Measurements from ENCODE around the gene FAM78B.
A peak's percentile ranks its signal among the peaks of the same experiment; 100 is the strongest.

Gene FAM78B

GRCh38 chr1:166190400-166190799 lies 23.6 kb upstream of the FAM78B start:
- no peak for TF ChIP-seq CTCF (conservative IDR thresholded peaks at IDR 0.05; ENCODE audit: control insufficient read depth, insufficient read depth, low read depth, low read length)
- no peak for DNase-seq (ENCODE audit: low read depth)
- H3K4me3 ChIP-seq (ENCODE audit: control insufficient read depth, low read depth, low read length): no peak overlapping the region

GRCh38 chr1:166189126-166189525 lies 22.3 kb upstream of the FAM78B start:
- no peak overlapping the region for H3K4me3 ChIP-seq (ENCODE audit: control insufficient read depth, low read depth, low read length)
- no peak for TF ChIP-seq CTCF (conservative IDR thresholded peaks at IDR 0.05; ENCODE audit: control insufficient read depth, insufficient read depth, low read depth, low read length)
- no peak for DNase-seq (ENCODE audit: low read depth)

GRCh38 chr1:166185526-166185925 lies 18.7 kb upstream of the FAM78B start:
- no peak for DNase-seq (ENCODE audit: low read depth)
- H3K4me3 ChIP-seq (ENCODE audit: control insufficient read depth, low read depth, low read length): no peak overlapping the region
- TF ChIP-seq CTCF (conservative IDR thresholded peaks at IDR 0.05; ENCODE audit: control insufficient read depth, insufficient read depth, low read depth, low read length): no peak

- peak; percentile 18 for DNase-seq (ENCODE audit: low read depth)
- no peak for TF ChIP-seq CTCF (conservative IDR thresholded peaks at IDR 0.05; ENCODE audit: control insufficient read depth, insufficient read depth, low read depth, low read length)
- H3K4me3 ChIP-seq (ENCODE audit: control insufficient read depth, low read depth, low read length): no peak overlapping the region
Observed at GRCh38 chr1:166184897-166185296, 18.1 kb upstream of the FAM78B start.

GRCh38 chr1:166184012-166184411 lies 17.2 kb upstream of the FAM78B start:
- no peak for TF ChIP-seq CTCF (conservative IDR thresholded peaks at IDR 0.05; ENCODE audit: control insufficient read depth, insufficient read depth, low read depth, low read length)
- DNase-seq (ENCODE audit: low read depth): no peak
- no peak overlapping the region for H3K4me3 ChIP-seq (ENCODE audit: control insufficient read depth, low read depth, low read length)

GRCh38 chr1:166182281-166182680 lies 15.5 kb upstream of the FAM78B start:
- no peak for TF ChIP-seq CTCF (conservative IDR thresholded peaks at IDR 0.05; ENCODE audit: control insufficient read depth, insufficient read depth, low read depth, low read length)
- no peak overlapping the region for H3K4me3 ChIP-seq (ENCODE audit: control insufficient read depth, low read depth, low read length)
- no peak for DNase-seq (ENCODE audit: low read depth)

- TF ChIP-seq CTCF (conservative IDR thresholded peaks at IDR 0.05; ENCODE audit: control insufficient read depth, insufficient read depth, low read depth, low read length): no peak
- DNase-seq (ENCODE audit: low read depth): no peak
- no peak overlapping the region for H3K4me3 ChIP-seq (ENCODE audit: control insufficient read depth, low read depth, low read length)
Observed at GRCh38 chr1:166176416-166176815, 9.6 kb upstream of the FAM78B start.
